ENCODE measurements around the gene LZTS3.

LZTS3 gene

GRCh38 chr20:3202965-3203314, 29.6 kb upstream of the LZTS3 start:
- Histone ChIP-seq H3K27me3 (ENCODE audit: insufficient read depth, low read depth, severe bottlenecking) (no peaks in the 10 kb centered on the region), H3K9me3 (ENCODE audit: severe bottlenecking) (no peaks in the 10 kb centered on the region), H3K27ac (peak overlapping the region; percentile 94), H3K4me3 (ENCODE audit: low read depth, low read length) (peak overlapping the region; percentile 63), H3K36me3 (peaks cover 35% of the 10 kb centered on the region)
- no peak for DNase-seq
- no peak for TF ChIP-seq CTCF (IDR thresholded peaks at IDR 0.05; ENCODE audit: low read depth, low read length)

- Histone ChIP-seq H3K9me3 (ENCODE audit: severe bottlenecking) (no peaks in the 10 kb centered on the region), H3K36me3 (peaks cover 55% of the 10 kb centered on the region), H3K27me3 (ENCODE audit: insufficient read depth, low read depth, severe bottlenecking) (no peaks in the 10 kb centered on the region), H3K27ac (no peak overlapping the region), H3K4me3 (ENCODE audit: low read depth, low read length) (no peak overlapping the region)
- DNase-seq = no peak
- TF ChIP-seq CTCF (IDR thresholded peaks at IDR 0.05; ENCODE audit: low read depth, low read length) = no peak
Measured at GRCh38 chr20:3199976-3200755, 26.8 kb upstream of the LZTS3 start.

- Histone ChIP-seq H3K27ac (no peak overlapping the region), H3K9me3 (ENCODE audit: severe bottlenecking) (no peaks in the 10 kb centered on the region), H3K27me3 (ENCODE audit: insufficient read depth, low read depth, severe bottlenecking) (no peaks in the 10 kb centered on the region), H3K4me3 (ENCODE audit: low read depth, low read length) (no peak overlapping the region), H3K36me3 (peaks cover 65% of the 10 kb centered on the region)
- DNase-seq = no peak
- no peak for TF ChIP-seq CTCF (IDR thresholded peaks at IDR 0.05; ENCODE audit: low read depth, low read length)
Measured at GRCh38 chr20:3199206-3199605, 25.9 kb upstream of the LZTS3 start.

GRCh38 chr20:3195590-3196237, 22.4 kb upstream of the LZTS3 start:
- TF ChIP-seq CTCF (IDR thresholded peaks at IDR 0.05; ENCODE audit: low read depth, low read length) = no peak
- Histone ChIP-seq H3K27ac (no peak overlapping the region), H3K9me3 (ENCODE audit: severe bottlenecking) (no peaks in the 10 kb centered on the region), H3K36me3 (peaks cover 80% of the 10 kb centered on the region), H3K27me3 (ENCODE audit: insufficient read depth, low read depth, severe bottlenecking) (no peaks in the 10 kb centered on the region), H3K4me3 (ENCODE audit: low read depth, low read length) (no peak overlapping the region)
- DNase-seq = no peak

GRCh38 chr20:3194617-3195280, 21.4 kb upstream of the LZTS3 start:
- H3K27me3 ChIP-seq (ENCODE audit: insufficient read depth, low read depth, severe bottlenecking) = no peaks in the 10 kb centered on the region
- TF ChIP-seq CTCF (IDR thresholded peaks at IDR 0.05; ENCODE audit: low read depth, low read length) = no peak
- peaks cover 77% of the 10 kb centered on the region for H3K36me3 ChIP-seq
- no peaks in the 10 kb centered on the region for H3K9me3 ChIP-seq (ENCODE audit: severe bottlenecking)
- no peak for DNase-seq
- H3K4me3 ChIP-seq (ENCODE audit: low read depth, low read length) = no peak overlapping the region
- H3K27ac ChIP-seq = no peak overlapping the region
